Measurements from ENCODE around the gene PTTG2.

The PTTG2 gene

DNA sequence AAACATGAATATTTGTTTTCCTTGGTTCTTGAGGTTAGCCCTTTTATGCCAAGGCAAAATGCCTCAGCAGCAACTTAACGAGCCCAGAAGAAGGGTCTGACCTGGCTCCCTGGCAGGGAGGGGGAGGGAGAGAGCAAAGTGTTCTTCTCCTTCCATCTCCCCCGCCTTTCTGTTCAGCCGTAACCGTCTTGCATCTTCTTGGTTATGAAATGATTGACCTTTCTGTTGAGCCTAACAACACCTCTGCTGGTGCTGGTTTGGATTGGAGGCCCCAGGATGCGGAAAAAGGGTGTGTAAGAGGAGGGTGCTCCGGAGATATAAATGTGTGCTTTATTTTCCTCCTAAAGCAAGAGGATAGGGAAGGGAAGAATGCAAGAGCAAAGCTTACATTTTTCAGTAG is 44.7 kb downstream of the PTTG2 start:
- no peak overlapping the region for H3K27ac ChIP-seq (ENCODE audit: low read depth, low read length)
- no peak overlapping the region for H3K4me3 ChIP-seq (ENCODE audit: low read depth in 1 of 2, low read length in 2 of 2)
- peaks cover 3 to 6% of the 10 kb centered on the region in 2 donors for H3K4me1 ChIP-seq (ENCODE audit: control insufficient read depth in 1 of 2, insufficient read depth in 2 of 2, low read length in 2 of 2)

DNA sequence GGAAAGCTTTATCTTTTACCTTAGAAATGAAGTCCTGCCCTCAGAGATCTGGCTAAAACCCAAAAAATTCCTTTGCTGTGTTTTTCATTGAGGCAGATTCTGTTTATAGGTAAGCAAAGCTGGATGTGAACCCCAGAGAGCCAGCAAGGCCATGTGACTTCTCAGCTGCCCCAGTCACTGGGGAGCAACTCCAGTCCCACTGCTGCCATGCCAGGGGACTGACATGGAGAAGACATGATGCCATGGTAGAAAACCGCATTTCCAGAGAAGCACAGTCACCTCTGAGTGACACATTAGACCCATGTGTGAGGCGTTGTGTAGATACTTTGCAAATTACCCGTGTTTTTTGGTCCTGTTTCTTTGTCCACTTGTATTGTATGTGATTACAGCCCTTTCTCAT is 45.4 kb downstream of the PTTG2 start:
- no peak overlapping the region for H3K9ac ChIP-seq (ENCODE audit: low read depth in 1 of 2, low read length in 2 of 2)
- no peaks in the 10 kb centered on the region for H3K27me3 ChIP-seq (ENCODE audit: control insufficient read depth in 1 of 2, insufficient read depth in 2 of 2, low read length in 2 of 2)
- H3K4me1 ChIP-seq (ENCODE audit: control insufficient read depth in 1 of 2, insufficient read depth in 2 of 2, low read length in 2 of 2): peaks cover 3 to 6% of the 10 kb centered on the region in 2 donors
- no peak overlapping the region for H3K4me3 ChIP-seq (ENCODE audit: low read depth in 1 of 2, low read length in 2 of 2)
- no peaks in the 10 kb centered on the region for H3K9me3 ChIP-seq (ENCODE audit: control insufficient read depth in 1 of 2, low read length in 2 of 2)
- H3K36me3 ChIP-seq (ENCODE audit: control insufficient read depth in 1 of 2, insufficient read depth in 2 of 2, low read length in 2 of 2): no peaks in the 10 kb centered on the region
- no peak overlapping the region for H3K27ac ChIP-seq (ENCODE audit: low read depth, low read length)

More for the DNA sequence above, 44.7 kb downstream of the PTTG2 start:
- no peaks in the 10 kb centered on the region for H3K9me3 ChIP-seq (ENCODE audit: control insufficient read depth in 1 of 2, low read length in 2 of 2)
- H3K36me3 ChIP-seq (ENCODE audit: control insufficient read depth in 1 of 2, insufficient read depth in 2 of 2, low read length in 2 of 2): no peaks in the 10 kb centered on the region
- no peaks in the 10 kb centered on the region for H3K27me3 ChIP-seq (ENCODE audit: control insufficient read depth in 1 of 2, insufficient read depth in 2 of 2, low read length in 2 of 2)
- no peak overlapping the region for H3K9ac ChIP-seq (ENCODE audit: low read depth in 1 of 2, low read length in 2 of 2)

DNA sequence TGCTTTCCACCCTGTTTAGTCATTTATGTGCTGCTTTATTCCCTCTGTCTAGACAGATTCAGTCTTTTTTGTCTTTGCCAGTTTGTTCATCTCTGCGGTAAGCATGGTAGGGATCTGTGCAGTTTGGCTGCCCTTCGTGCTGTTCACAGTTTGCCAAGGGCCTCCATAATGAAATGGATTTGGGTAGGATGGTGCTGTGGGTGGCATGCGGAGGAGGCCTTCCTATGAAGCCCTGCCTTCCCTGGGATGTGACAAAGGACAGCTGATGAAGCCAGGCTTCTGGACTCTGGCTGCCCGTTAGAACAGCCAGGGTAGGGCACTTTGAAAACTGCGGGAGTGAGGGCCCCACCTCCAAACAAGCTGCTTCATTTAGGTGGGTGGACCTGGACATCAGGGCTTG is 47.4 kb downstream of the PTTG2 start:
- Histone ChIP-seq H3K9me3 (ENCODE audit: control insufficient read depth in 1 of 2, low read length in 2 of 2) (no peaks in the 10 kb centered on the region), H3K36me3 (ENCODE audit: control insufficient read depth in 1 of 2, insufficient read depth in 2 of 2, low read length in 2 of 2) (no peaks in the 10 kb centered on the region), H3K4me1 (ENCODE audit: control insufficient read depth in 1 of 2, insufficient read depth in 2 of 2, low read length in 2 of 2) (peaks cover 3 to 12% of the 10 kb centered on the region in 2 donors), H3K4me3 (ENCODE audit: low read depth in 1 of 2, low read length in 2 of 2) (no peak overlapping the region), H3K9ac (ENCODE audit: low read depth in 1 of 2, low read length in 2 of 2) (no peak overlapping the region), H3K27ac (ENCODE audit: low read depth, low read length) (no peak overlapping the region), H3K27me3 (ENCODE audit: control insufficient read depth in 1 of 2, insufficient read depth in 2 of 2, low read length in 2 of 2) (no peaks in the 10 kb centered on the region)

DNA sequence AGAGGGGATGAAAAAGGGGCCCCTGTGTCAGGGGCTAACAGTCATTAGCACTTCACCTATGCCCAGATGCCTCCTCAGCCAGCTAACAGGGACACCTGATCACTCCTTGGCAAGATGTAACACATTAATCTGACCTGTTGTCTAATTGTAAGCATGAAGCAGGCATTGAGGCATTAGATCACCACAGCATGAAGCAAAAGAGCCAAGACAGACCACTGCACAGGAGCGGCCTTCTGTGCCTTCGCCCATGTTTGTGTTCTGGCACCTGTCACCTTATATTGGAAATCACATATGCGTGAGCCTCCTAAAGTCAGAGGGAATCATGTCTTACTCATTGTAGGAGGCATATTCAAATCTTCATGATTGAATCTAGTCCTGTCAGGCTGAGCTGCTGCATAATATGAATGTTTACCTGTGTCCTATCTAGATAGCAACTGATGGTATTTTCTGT is 48.4 kb downstream of the PTTG2 start:
- H3K36me3 ChIP-seq (ENCODE audit: control insufficient read depth in 1 of 2, insufficient read depth in 2 of 2, low read length in 2 of 2): no peaks in the 10 kb centered on the region
- no peaks in the 10 kb centered on the region for H3K27me3 ChIP-seq (ENCODE audit: control insufficient read depth in 1 of 2, insufficient read depth in 2 of 2, low read length in 2 of 2)
- H3K9ac ChIP-seq (ENCODE audit: low read depth in 1 of 2, low read length in 2 of 2): no peak overlapping the region
- no peak overlapping the region for H3K27ac ChIP-seq (ENCODE audit: low read depth, low read length)
- peaks cover 3 to 12% of the 10 kb centered on the region in 2 donors for H3K4me1 ChIP-seq (ENCODE audit: control insufficient read depth in 1 of 2, insufficient read depth in 2 of 2, low read length in 2 of 2)
- no peaks in the 10 kb centered on the region for H3K9me3 ChIP-seq (ENCODE audit: control insufficient read depth in 1 of 2, low read length in 2 of 2)
- no peak overlapping the region for H3K4me3 ChIP-seq (ENCODE audit: low read depth in 1 of 2, low read length in 2 of 2)

DNA sequence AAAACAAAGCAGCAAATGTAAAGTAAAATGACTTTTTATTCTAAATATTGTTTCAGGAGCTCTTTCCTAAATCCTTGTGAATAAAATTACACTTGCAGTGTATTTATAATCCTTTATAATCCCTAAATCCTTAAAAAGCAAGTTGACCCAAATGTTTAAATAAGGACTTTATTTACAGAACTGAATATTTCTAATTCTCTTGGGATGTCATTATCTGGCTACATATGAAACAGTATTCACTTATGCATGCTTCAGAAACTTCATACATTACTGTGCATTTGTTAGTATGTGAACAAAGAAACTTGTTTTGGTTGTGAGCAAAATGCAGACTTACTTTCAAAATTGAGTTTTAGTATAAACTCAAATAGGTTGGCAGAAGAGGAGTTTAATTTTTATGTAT is 49.2 kb downstream of the PTTG2 start:
- Histone ChIP-seq H3K9me3 (ENCODE audit: control insufficient read depth in 1 of 2, low read length in 2 of 2) (no peaks in the 10 kb centered on the region), H3K4me1 (ENCODE audit: control insufficient read depth in 1 of 2, insufficient read depth in 2 of 2, low read length in 2 of 2) (peaks cover 3 to 12% of the 10 kb centered on the region in 2 donors), H3K9ac (ENCODE audit: low read depth in 1 of 2, low read length in 2 of 2) (no peak overlapping the region), H3K27ac (ENCODE audit: low read depth, low read length) (no peak overlapping the region), H3K36me3 (ENCODE audit: control insufficient read depth in 1 of 2, insufficient read depth in 2 of 2, low read length in 2 of 2) (no peaks in the 10 kb centered on the region), H3K27me3 (ENCODE audit: control insufficient read depth in 1 of 2, insufficient read depth in 2 of 2, low read length in 2 of 2) (no peaks in the 10 kb centered on the region), H3K4me3 (ENCODE audit: low read depth in 1 of 2, low read length in 2 of 2) (no peak overlapping the region)

DNA sequence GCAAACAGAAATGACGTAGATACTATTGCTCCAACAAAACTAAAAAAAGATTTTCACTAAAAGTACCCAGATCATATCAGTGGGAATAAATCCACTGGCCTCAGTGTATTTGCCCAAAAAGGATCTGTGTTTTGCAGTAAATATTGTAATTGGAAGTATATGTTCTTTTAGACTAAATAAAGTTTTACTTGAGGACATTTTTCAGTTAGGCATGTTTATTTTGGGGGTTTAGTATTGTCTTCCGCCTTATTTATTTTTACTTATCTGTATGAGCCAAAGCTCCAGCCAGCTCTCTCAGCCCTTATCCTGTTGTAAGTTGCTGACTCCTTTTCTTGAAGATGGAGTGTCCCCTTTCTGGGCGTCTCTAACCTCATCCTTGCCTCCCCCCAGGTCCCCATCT is 49.8 kb downstream of the PTTG2 start:
- Histone ChIP-seq H3K36me3 (ENCODE audit: control insufficient read depth in 1 of 2, insufficient read depth in 2 of 2, low read length in 2 of 2) (peaks cover 3% of the 10 kb centered on the region in 2 donors), H3K4me1 (ENCODE audit: control insufficient read depth in 1 of 2, insufficient read depth in 2 of 2, low read length in 2 of 2) (peaks cover 3 to 12% of the 10 kb centered on the region in 2 donors)

More for the DNA sequence above, 49.8 kb downstream of the PTTG2 start:
- no peaks in the 10 kb centered on the region for H3K27me3 ChIP-seq (ENCODE audit: control insufficient read depth in 1 of 2, insufficient read depth in 2 of 2, low read length in 2 of 2)
- H3K9ac ChIP-seq (ENCODE audit: low read depth in 1 of 2, low read length in 2 of 2): no peak overlapping the region
- no peak overlapping the region for H3K27ac ChIP-seq (ENCODE audit: low read depth, low read length)
- no peaks in the 10 kb centered on the region for H3K9me3 ChIP-seq (ENCODE audit: control insufficient read depth in 1 of 2, low read length in 2 of 2)
- H3K4me3 ChIP-seq (ENCODE audit: low read depth in 1 of 2, low read length in 2 of 2): no peak overlapping the region
